NCI-H748 treated with DMSO at 0.1 percent for 48 hours (cell line): ENCODE measurements around the gene MAGI1.
"Not testable (repeated sequence)": the region's sequence is repeated elsewhere in the genome, so short reads cannot be mapped to it uniquely, and the experiment has no call there.

Experiments
- DNase-seq: peaks from one replicate; lab custom pipeline; 2025; lab: John Stamatoyannopoulos, UW

The MAGI1 gene

GRCh38 chr3:65748326-65748725, 290.4 kb downstream of the MAGI1 start:
- DNase-seq, result no peak

- DNase-seq, result no peak
Measured at GRCh38 chr3:65746848-65747247, 291.9 kb downstream of the MAGI1 start.

GRCh38 chr3:65745306-65745705, 293.4 kb downstream of the MAGI1 start:
- no peak for DNase-seq

- no peak for DNase-seq
Measured at GRCh38 chr3:65742914-65743313, 295.8 kb downstream of the MAGI1 start.

- DNase-seq, result no peak
Measured at GRCh38 chr3:65741540-65741939, 297.2 kb downstream of the MAGI1 start.

GRCh38 chr3:65739901-65740541, 298.7 kb downstream of the MAGI1 start:
- no peak for DNase-seq

GRCh38 chr3:65734792-65735191, 303.9 kb downstream of the MAGI1 start:
- DNase-seq, result no peak

- DNase-seq, result no peak
Measured at GRCh38 chr3:65734382-65734781, 304.3 kb downstream of the MAGI1 start.

GRCh38 chr3:65733459-65733858, 305.3 kb downstream of the MAGI1 start:
- no peak for DNase-seq

- peak; percentile 37 for DNase-seq
Measured at GRCh38 chr3:65732051-65732935, 306.4 kb downstream of the MAGI1 start.

- DNase-seq, result no peak
Measured at GRCh38 chr3:65730449-65730848, 308.3 kb downstream of the MAGI1 start.

- no peak for DNase-seq
Measured at GRCh38 chr3:65729973-65730372, 308.7 kb downstream of the MAGI1 start.

GRCh38 chr3:65729555-65729954, 309.2 kb downstream of the MAGI1 start:
- no peak for DNase-seq

GRCh38 chr3:65728138-65728537, 310.6 kb downstream of the MAGI1 start:
- no peak for DNase-seq

GRCh38 chr3:65723985-65724384, 314.7 kb downstream of the MAGI1 start:
- no peak for DNase-seq

- no peak for DNase-seq
Measured at GRCh38 chr3:65723011-65723410, 315.7 kb downstream of the MAGI1 start.

GRCh38 chr3:65720989-65721737, 317.6 kb downstream of the MAGI1 start:
- no peak for DNase-seq

- not testable (repeated sequence) for DNase-seq
Measured at GRCh38 chr3:65719639-65720038, 319.1 kb downstream of the MAGI1 start.

- no peak for DNase-seq
Measured at GRCh38 chr3:65717676-65718346, 320.9 kb downstream of the MAGI1 start.

- DNase-seq, result no peak
Measured at GRCh38 chr3:65716071-65716751, 322.5 kb downstream of the MAGI1 start.

GRCh38 chr3:65714134-65714533, 324.6 kb downstream of the MAGI1 start:
- DNase-seq, result no peak

GRCh38 chr3:65713016-65713415, 325.7 kb downstream of the MAGI1 start:
- DNase-seq, result no peak
